ENCODE results near the gene TREX2.

The TREX2 gene

DNA sequence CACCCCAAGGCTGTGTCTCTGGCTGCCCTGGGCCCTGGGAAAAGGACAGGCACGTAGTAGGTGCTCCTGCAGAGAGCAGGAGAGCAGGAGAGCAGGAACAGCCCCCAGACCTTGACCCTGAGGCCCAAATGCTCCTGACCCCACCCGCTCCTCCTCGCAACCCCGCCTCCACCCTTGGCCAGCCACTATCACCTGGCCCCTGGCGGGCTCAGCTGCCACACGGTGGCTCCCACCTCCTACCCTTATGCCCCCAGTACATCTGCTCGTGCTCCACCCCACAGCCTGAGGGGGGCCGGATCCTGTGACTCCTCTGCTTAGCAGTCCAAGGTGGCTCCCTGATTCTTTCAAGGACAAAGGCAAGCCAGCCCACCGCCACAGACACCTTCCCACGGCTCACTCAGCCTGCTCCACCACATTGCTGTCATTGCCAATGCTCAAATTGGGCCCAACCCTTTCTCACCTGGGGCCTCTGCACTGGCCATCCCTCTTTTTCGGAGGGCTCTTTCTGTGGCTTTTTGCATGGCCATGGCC, 30.0 kb upstream of the TREX2 start:
- DNase-seq (ENCODE audit: low read depth), result no peak

DNA sequence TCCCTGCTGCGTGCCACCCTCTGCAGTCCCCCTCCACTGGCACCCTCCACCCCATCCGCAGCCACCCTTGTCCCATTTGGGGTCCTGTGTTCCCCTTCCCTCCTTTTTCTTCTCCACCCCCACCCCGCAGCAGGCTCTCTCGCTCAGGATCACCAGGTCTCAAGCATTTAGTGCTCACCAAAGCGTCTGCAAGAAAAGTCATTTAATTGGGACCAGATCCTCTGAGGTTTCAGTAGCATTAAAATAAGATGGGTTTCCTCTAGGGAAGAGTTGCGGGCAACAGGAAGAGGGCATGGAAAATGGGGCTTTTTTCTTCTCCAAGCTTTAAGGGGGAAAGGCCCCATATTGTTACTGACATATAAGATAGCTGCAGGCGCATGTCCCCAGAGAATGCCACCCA, 29.4 kb upstream of the TREX2 start:
- no peak for DNase-seq (ENCODE audit: low read depth)

DNA sequence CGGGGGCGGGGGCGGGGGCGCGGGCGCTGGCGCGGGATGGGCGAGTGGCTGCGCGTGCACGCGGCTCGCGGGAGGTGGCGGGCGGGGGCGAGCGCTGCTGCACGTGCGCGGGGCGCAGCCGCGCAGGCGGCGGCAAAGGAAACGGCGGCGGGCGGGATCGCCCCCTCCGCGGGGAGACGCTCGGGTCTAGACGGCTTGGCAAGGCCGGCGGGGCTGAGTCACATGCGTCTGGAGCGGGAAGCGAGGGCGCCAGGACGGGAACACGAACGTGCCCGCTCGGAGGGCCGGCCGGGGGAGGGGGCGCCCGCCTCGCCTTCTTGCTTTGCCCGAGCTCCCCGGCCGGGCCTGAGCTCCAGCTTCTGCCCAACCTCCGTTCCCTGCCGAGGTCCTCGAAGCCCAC, 28.9 kb upstream of the TREX2 start:
- peak; percentile 66 for DNase-seq (ENCODE audit: low read depth)

DNA sequence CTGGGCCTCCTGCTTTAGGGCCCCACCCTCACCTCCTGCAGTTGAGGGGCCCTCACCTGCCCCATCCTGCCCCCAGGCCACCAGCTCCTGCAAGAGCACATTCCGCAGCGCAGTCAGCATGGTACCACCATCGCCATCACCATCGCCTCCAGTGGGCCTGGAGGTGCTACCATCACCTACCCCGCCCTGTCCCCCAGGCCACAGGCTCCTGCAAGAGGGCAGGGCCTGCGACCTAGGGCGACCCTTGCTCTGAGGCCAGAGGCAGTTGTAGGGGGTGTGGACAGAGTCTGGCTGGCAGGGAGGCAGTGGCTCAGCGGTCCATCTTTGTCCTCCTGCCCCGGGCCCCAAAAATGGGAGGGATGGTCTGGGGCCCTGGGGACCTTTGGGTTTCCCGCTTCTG, 28.4 kb upstream of the TREX2 start:
- DNase-seq (ENCODE audit: low read depth), result no peak

DNA sequence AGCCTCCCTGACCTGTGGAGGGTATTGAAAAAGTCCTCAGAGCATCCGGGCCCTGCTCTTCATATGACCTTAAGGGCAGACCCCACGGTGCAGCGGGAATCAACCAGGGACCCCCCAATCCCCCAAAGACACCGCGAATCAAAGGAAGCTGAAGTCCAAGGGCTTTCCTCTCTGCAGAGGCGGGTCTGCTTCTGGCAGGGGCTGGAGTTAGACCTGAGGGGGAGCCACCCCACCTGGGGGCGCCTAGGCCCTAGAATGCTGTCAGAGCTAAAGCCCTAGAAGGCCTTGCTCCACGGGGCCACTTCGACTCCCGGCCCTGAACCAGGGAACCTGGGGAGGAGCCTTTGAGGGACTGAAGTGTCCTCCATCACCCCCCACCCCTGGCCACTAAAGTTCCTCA, 27.3 kb upstream of the TREX2 start:
- no peak for DNase-seq (ENCODE audit: low read depth)

DNA sequence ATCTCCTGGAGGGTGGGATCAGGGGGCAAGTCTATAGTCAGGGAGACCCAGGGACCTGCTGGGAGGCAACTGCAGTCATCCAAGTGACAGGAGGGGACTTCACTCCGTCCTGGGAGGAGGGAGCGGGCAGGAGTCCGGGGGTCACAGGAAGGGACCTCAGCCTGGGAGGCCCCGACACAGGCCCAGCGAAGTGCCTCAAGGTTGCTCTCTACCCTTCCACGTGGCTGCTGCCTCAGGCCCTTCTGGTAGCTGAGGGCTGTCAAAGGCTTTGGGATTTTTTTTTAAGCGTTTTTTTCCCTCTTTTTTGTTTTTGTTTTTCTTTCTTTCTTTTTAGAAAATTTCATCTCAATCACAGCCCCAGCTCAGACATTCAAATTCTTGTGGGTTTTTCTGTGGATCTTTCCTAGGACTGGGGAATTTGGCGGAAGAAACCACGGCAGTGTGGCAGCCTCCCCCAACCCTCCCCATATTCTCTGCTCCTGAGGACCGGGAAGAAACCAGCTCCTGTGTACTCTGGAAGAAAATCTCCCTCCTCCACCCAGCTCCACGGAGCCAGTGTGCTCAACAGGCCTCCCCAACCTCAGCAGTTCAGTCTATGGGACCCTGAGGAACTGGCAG, 25.9 kb upstream of the TREX2 start:
- DNase-seq (ENCODE audit: low read depth), result no peak

DNA sequence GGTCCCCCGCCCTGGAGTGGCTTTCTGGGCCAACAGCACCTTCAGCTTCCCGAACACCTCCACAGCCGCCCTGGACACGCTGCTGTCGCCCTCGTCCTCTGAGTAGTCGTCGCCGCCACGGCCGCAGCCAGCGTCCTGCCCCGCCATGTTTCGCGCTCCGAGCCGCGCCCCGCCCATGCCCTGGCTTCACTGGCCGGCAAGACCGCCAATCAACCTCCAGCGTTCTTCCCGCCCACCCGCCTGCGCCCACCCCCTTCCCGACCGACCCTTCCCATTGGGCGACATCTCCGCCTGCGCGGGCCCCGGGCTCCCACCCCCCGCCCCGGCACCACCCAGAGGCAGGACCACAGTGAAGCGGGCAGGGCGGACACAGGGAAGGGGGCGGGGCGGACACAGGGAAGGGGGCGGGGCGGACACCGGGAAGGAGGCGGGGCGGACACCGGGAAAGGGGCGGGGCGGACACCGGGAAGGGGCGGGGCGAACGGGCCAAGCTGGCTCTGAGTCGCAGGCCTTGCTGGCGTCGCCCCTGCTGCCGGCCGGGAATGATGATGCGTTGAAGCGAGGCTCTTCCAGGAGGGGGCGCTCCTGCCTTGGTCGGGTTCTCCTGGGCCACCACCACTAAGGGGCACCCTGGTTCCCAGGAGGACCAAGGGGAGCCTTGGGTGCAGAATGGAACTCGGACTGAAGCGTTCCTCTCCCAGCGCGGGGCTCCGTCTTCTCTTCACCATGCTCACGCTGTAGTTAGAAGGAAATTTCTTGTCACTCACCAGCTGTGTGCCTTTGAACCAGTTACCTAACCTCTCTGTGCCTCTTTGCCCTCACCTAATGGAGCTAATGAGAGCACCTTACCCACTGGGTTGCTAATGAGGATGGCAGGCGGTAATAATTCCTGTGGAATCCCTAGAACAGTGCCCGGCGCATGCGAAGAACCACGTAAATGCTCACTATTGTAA, 24.8 kb upstream of the TREX2 start, which contains the start of gene HAUS7:
HAUS7 (minus strand) TSS at position 166 of the 953 bp plus-strand sequence; CDS start at position 147, 19 bp downstream.
- DNase-seq (ENCODE audit: low read depth), result peak; percentile 85

DNA sequence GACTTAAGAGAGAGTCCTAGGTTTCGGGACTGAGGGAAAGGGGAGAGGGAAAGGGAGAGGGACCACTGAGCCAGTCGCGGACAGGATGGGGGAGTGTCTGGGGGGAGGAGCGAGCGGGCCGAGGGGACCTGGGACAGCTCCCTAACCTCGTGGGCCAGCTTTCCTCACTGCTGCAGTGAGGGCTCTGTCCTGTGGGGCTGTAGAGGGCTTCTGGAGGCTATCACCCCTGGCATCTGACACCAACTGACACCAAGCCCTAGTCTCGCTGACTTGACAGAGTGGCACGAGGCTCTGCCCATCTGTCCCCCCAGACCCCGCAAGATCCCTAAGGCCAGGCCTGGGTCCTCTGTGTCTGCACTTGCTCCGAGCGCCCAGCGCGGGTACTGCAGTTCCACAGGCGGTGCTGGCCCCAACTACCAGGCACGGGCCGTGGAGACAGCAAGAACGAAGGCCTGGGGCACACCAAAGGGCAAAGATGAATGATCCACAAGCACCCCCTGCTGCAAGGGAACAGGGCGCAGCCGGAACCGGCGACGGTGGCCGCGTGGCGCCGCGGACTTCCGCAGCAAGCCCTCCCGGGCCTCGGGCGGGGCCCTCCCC, 24.1 kb upstream of the TREX2 start:
- DNase-seq (ENCODE audit: low read depth), result peak; percentile 59

DNA sequence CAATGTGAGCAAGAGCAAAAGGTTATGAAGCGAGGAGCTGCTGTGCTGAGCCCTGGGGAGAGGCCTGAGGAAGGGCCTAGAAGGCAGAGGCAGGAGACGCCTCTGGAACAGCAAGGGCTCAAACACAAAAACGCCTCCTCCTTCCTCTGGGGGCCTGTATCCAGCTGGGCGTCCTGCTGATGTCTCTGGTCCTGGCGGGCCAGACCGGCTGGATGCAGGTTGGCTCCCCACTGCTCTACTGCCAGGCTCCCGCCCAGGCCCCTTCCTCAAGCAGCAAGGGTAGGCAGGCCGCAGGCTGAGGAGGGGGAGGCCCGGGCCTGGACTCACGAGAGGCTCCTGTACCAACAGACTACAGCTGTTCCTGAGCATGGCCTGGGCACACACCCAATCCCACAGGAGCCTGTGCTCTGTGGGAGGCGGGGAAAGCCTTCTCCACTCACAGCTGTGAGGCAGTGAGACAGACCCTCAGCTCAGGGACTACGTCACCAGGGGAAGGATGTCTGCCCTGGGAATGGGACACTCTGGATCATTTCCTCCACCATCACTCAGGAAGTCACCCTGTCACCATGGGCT, 22.2 kb upstream of the TREX2 start:
- DNase-seq (ENCODE audit: low read depth), result no peak

DNA sequence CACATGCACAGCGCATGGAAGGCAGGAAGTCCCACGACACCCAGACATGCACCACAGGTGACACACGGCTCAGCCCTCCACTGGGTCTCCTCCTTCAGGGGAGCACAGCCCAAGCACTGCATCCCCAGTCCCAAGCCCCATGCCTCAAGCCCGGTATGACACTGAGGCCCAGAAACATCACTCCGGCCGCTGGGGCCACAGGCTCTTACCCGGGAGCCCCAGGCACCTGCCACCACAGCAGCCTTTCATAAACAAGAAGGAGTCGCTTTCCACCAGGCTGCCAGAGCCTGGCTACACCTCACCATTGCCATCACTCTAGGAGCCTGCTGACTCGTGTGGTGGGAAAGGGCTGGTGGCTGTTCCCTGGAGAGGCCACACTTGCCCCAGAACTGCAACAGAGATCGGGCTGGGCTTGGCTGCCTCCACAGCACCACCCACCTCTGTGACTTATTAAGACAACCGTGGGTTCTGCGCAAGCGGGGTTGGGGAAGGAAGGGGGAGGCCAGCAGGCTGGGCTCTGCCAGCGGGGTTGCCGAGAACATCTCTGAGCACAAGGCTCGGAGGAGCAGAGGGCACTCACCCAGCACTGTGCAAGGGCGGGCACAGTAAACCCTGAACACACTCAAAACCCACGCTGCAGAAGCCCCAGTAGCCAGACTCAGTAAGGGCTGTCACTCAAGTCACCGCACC, 20.0 kb upstream of the TREX2 start:
- no peak for DNase-seq (ENCODE audit: low read depth)

DNA sequence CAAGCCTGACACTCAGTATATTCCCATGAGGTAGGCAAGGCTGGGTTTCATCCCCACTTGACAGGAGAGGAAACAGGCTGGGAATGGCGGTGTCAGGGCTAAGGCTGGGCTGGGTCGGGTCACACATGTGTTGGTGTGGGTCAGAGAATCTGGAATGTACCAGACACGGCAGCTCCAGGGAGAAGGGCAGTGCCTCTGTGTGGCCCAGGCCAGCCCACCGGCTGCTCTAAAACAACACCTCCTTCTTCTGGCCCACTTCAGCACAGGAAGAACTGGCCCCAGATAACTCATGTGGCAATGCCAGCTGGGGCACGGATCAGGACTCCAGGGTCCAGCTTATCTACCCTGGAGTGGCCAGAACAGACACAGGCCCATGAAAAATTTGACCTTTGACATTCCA, 18.3 kb upstream of the TREX2 start:
- no peak for DNase-seq (ENCODE audit: low read depth)

DNA sequence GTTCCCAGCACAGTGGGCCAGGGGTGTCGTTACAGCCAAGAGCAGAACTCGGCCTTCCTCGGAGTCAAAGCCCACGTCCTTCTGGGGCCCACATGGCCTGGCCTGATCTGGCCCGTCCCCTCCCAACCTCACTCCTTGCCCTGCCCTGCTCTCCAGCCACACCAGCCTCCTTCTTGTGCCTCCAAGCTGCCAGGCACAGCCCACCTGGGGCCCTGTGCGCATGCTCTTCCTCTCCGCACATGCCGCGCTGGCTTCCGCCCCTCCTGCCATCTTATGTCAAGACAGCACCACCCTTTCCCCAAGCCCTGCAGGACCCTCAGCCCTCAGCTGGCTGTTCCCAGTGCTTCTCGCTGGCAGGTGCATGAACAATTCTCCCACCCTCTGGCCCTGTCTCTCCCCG, 17.7 kb upstream of the TREX2 start:
- DNase-seq (ENCODE audit: low read depth), result no peak

DNA sequence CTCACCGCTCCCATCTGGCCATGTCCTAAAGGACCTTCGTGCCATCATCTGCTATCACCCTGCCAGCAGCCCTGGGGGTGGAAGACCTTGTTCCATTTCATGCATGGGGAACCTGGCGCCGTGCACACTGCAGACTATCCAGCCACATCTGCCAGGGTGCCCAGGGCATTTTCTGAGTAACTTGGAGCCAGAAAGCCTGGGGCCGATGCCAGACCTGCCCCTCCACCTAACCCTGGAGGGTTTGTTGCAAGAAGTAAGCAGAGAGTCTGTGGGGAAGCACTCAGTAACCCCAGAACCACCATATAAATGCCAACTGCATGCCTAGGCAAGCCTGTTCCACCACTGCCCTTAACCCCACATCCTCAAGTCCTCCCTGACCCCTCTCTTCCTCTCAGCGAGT, 17.2 kb upstream of the TREX2 start:
- no peak for DNase-seq (ENCODE audit: low read depth)

DNA sequence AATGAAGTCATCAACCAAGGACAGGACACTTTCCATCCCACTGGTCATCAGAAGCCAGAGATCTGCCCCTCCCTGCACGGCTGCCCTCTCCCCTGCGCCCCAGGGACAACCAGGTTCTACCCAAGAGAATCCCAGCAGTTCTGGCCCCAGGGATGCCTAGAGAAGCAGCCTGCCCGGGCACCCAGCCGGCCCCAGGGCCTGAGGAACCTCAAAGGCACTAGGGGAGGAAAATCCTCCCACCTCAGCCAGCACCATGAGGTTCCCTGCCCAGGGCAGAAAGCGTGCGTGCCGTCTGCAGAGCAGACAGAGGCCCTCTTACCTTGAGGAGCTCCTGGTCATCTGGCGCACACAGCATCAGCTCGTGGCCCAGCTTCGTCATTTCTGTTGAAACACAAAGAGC, 16.4 kb upstream of the TREX2 start:
- DNase-seq (ENCODE audit: low read depth), result no peak

DNA sequence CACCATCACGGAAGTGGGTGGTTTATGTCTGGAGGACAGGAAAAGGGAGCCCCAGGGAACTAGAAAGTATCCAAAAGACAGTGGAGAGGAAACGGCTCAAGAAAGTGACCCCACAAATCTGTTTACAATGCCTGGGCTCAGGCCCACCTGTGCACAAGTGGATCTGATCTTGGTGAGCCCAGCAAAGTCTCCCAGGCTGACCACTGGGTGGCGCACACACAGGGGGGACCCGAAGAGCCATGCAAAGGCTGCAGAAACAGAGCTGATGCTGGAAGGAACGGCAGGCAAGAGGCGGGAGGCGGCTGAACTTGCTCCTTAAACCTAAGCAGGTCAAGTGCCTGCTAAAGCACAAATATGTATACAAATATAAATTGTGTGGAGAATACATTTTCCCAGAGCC, 15.0 kb upstream of the TREX2 start:
- DNase-seq (ENCODE audit: low read depth), result peak; percentile 57

DNA sequence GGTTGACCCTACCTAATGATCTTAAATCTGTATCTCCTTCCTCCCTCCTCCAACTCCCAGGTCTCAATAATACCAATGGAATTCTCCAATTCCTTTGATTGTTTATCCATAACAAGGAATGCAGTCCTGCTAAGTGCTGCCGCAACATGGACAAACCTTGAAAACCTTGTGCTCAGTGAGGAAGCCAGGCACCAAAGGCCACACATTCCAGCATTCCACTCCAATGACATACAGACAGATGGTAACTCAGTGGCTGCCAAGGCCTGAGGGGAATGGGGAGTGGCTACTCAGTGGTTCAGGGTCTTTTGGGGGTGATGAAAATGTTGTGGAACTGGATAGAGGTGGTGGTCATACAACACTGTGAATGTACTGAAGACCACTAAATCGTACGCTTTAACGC, 14.1 kb upstream of the TREX2 start:
- DNase-seq (ENCODE audit: low read depth), result peak; percentile 71

DNA sequence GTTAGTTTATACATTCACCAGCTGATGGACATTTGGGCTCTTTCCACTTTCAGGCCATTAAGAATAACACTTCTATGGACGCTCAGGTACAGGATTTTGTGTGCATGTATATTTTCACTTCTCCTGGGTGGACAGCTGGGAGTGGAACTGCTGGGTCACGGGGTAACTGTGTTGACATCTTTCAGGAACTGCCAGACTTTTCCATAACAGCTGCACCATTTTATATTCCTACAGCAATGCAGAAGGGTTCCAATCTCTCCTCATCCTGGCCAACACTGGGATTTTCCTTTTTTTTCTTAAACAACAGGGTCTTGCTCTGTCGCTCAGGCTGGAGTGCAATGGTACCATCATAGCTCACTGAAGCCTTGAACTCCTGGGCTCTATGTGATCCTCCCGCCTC, 12.6 kb upstream of the TREX2 start:
- no peak for DNase-seq (ENCODE audit: low read depth)

DNA sequence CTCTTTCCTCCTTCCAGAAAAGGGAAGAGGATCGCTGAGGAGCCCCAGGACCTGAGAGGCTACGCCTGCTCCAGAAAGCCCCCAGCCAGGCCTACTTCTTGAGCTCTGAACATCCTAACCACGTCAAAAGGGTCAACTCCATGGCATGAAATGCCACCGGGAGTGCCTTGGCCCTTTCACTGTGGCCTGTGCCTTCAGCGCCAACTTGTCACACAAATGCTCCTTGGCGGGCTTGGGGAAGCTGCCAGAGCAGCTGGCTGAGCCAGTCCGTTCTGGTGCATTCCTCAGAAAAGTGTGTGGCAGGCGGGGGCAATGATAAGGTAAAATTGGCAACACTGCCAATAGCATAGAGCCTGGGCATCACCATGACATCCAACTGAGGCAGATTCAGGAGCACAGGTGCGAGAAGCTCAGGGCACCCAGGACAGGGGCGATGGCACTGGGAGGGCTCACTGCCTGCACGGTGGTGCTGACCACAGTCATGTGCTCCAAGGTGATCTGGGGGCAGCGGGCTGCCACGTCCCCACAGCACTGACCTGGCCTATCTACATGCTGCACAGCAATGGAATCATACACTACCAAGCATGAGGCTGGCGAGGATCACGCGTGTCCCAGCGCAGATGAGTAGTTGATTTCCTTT, 12.1 kb upstream of the TREX2 start:
- DNase-seq (ENCODE audit: low read depth), result no peak

DNA sequence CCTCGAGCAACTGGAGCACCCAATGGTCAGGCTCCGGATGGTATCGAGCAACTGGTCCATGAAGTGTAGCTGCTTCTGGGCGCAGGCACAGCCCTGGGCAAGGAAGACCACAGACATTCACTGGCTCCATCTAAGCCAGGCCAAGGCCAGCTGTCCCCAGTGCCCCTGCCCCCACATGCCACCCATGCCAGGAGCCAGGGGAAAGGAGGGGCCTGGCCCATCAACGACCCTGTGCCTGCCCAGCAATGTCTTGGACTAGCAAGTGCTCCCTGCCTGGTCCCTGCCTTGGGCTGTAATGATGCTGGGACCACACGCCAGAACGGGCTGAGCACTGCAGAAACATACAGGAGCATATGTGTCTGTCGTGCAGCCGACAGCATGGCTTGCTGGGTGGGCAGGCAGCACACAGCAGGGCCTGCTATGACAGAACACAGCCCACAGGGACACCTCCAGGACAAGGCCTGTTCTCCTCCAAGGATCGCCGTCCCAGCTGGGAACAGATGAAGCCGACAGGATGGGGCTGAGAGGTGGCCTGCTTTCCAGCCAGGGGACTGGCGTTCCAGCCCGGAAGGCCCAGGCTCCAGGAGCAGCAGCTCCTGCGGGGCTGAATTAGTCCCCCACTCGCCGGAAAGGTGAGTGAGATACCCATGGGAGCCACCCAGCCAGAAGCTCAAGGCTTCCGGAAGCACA, 11.4 kb upstream of the TREX2 start:
- DNase-seq (ENCODE audit: low read depth), result no peak

DNA sequence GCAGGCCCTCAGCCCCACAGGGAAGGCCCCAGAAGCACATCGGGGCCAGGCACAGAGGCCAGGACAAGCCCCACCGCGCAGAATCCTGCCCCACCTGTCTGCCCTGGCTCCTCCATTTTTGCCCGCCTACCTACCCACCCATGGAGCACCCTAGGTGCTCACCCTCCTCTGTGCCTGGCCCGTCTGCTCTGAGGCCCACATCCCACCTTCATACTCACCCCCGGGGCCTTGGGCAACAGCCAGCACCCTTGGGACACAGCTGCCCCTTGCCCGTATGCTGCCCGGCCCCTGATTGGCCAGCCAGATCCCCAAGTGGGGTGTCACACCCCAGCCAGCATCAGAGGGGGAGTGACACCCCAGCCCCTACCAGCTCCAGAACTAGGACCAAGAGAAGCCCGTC, 10.8 kb upstream of the TREX2 start:
- DNase-seq (ENCODE audit: low read depth), result no peak

DNA sequence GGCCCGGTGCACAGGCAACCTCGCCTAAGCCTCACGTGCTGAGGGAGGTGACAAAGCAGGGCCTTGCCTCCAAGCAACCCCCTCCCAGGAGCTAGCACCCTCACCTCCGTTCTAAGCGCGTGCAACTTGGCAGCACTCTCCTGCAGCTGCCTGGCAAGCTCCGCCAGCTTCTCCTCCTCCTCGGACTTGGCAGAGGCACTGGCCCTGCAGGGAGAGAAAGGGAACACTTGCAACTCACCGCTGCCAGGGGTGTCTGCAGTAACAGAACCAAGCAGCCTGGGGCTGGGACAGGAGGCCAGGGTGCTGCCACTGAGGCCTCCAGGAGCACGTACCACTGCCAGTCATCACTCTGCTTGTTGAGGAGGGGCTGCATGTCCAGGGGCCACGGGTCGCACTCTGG, 10.3 kb upstream of the TREX2 start:
- no peak for DNase-seq (ENCODE audit: low read depth)
